HCT116 (cell line): Measurements from ENCODE around the gene PGS1.

Source experiments
- CTCF ChIP-seq, 3 experiments: fragments of 200-600 bp in 1 of 3; sonication (generic) in 1 of 3; IDR thresholded peaks in 2 of 3; conservative IDR thresholded peaks in 1 of 3; 2 replicates each; pipeline ENCODE4 v1.5.1; 2012 to 2017; ENCODE audit warnings: low read depth in 2 of 3, low read length in 2 of 3, antibody characterized with exemption in 1 of 3, borderline replicate concordance in 1 of 3, control low read depth in 1 of 3, mild to moderate bottlenecking in 1 of 3, mixed read lengths in 1 of 3, mixed run types in 1 of 3, moderate library complexity in 1 of 3; ENCODE audit not compliant: insufficient read depth in 1 of 3
- ELF1 ChIP-seq: IDR thresholded peaks from 2 replicates; pipeline ENCODE4 v1.6.1; 2012; ENCODE audit warnings: low read depth, borderline replicate concordance
- EZH2phosphoT487 ChIP-seq: fragments of 200-600 bp; IDR thresholded peaks from 2 replicates; pipeline ENCODE4 v1.6.1; 2018; ENCODE audit warnings: antibody characterized with exemption, borderline replicate concordance
- YY1 ChIP-seq: IDR thresholded peaks from 2 replicates; pipeline ENCODE4 v1.6.1; 2011; ENCODE audit warnings: low read length, low read depth, moderate library complexity, mild to moderate bottlenecking; ENCODE audit not compliant: insufficient replicate concordance; ENCODE audit errors: extremely low read depth

GRCh38 chr17:78338486-78339259 is 39.8 kb upstream of the PGS1 start:
- no peak for TF ChIP-seq ELF1
- TF ChIP-seq CTCF (IDR thresholded peaks at IDR 0.05 in 2 of 3, conservative IDR thresholded peaks at IDR 0.05 in 1 of 3; ENCODE audit: borderline replicate concordance in 1 of 3, insufficient read depth in 1 of 3, low read depth in 2 of 3, low read length in 2 of 3) = no peak
- peak; percentile 60 for TF ChIP-seq YY1
- no peak for TF ChIP-seq EZH2phosphoT487
